ENCODE results near the gene SNX13.
A peak's percentile ranks its signal among the peaks of the same experiment; 100 is the strongest.

Gene SNX13

DNA sequence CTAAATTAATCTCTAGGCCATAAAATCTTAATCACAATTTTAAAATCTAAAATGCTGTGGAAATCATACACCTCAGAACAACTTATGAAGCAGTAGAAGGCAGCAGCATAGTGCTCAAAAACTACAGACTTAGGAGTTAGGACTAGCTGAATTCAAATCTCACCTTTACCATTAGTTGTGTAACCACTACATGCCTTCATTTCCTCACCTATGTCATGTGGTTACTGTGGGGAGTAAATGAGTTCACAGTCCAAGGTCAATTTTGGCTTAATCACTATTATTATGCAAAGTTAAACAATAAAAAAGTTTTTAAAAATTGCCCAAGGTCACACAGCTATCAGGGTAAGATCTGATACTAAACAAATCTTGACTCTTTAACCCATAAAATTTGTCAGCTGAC lies 37.0 kb downstream of the SNX13 start:
- TF ChIP-seq, protein P1, sequence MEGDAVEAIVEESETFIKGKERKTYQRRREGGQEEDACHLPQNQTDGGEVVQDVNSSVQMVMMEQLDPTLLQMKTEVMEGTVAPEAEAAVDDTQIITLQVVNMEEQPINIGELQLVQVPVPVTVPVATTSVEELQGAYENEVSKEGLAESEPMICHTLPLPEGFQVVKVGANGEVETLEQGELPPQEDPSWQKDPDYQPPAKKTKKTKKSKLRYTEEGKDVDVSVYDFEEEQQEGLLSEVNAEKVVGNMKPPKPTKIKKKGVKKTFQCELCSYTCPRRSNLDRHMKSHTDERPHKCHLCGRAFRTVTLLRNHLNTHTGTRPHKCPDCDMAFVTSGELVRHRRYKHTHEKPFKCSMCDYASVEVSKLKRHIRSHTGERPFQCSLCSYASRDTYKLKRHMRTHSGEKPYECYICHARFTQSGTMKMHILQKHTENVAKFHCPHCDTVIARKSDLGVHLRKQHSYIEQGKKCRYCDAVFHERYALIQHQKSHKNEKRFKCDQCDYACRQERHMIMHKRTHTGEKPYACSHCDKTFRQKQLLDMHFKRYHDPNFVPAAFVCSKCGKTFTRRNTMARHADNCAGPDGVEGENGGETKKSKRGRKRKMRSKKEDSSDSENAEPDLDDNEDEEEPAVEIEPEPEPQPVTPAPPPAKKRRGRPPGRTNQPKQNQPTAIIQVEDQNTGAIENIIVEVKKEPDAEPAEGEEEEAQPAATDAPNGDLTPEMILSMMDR (IDR thresholded peaks at IDR 0.05), result no peak
- Histone ChIP-seq H3K4me3 (ENCODE audit: low read depth in 1 of 2, low read length in 1 of 2) (no peak overlapping the region), H3K36me3 (peaks cover 4% of the 10 kb centered on the region), H3K27me3 (no peaks in the 10 kb centered on the region), H3K9me3 (no peaks in the 10 kb centered on the region), H3K27ac (no peak overlapping the region), H3K4me1 (ENCODE audit: control insufficient read depth in 1 of 2, insufficient read depth in 1 of 2, low read depth in 1 of 2, low read length in 1 of 2) (peaks cover 0 to 7% of the 10 kb centered on the region in 2 experiments)

GRCh38 chr7:17902599-17902998 lies 37.7 kb downstream of the SNX13 start:
- Histone ChIP-seq H3K4me1 (ENCODE audit: control insufficient read depth in 1 of 2, insufficient read depth in 1 of 2, low read depth in 1 of 2, low read length in 1 of 2) (peaks cover 0 to 7% of the 10 kb centered on the region in 2 experiments), H3K9me3 (no peaks in the 10 kb centered on the region), H3K27ac (no peak overlapping the region), H3K36me3 (peaks cover 4% of the 10 kb centered on the region), H3K4me3 (ENCODE audit: low read depth in 1 of 2, low read length in 1 of 2) (no peak overlapping the region), H3K27me3 (no peaks in the 10 kb centered on the region)
- TF ChIP-seq, protein P1 (IDR thresholded peaks at IDR 0.05), result no peak

DNA sequence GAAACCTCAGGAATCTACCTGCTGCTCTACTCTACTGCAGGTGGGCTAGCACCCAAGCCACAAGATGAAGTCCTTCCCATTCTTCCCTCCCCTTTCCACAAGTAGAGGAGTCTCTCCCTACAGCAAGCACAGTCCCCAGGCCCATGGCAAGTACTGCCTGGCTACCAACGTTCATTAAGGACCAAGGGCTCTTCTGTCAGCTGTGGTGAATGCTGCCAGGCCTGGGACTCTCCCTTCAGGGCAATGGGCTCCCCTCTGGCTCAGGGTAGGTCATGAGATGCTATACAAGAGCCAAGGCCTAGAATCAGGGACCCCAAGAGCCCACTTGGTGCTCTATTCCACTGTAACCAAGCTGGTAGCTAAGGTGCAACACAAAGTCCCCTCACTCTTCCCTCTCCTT lies 39.8 kb downstream of the SNX13 start:
- H3K27ac ChIP-seq, result no peak overlapping the region
- H3K9me3 ChIP-seq, result no peaks in the 10 kb centered on the region
- no peaks in the 10 kb centered on the region for H3K27me3 ChIP-seq
- peaks cover 4% of the 10 kb centered on the region for H3K36me3 ChIP-seq
- TF ChIP-seq, protein P1 (IDR thresholded peaks at IDR 0.05), result no peak
- H3K4me1 ChIP-seq (ENCODE audit: control insufficient read depth in 1 of 2, insufficient read depth in 1 of 2, low read depth in 1 of 2, low read length in 1 of 2), result peaks cover 4 to 12% of the 10 kb centered on the region in 2 experiments
- H3K4me3 ChIP-seq (ENCODE audit: low read depth in 1 of 2, low read length in 1 of 2), result no peak overlapping the region

DNA sequence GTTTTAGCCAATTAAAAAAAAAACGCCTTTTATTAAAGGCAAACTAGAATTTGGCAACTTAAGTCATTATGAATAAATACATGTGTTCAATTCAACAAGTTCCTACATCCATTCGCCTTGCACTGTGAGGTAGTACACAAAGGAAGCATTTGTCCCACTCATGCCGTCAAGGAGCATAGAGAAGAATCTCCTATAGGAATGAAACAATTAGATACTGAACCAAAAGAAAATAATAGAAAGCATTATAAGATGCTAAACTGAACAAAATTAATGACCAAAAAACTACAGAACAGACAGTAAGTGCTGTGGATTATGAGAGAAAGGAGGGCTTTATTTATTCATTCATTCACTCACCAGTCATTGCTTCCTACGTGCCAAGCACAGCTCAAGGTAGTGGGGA lies 42.2 kb downstream of the SNX13 start:
- H3K36me3 ChIP-seq, result peaks cover 4% of the 10 kb centered on the region
- no peak overlapping the region for H3K4me3 ChIP-seq (ENCODE audit: low read depth in 1 of 2, low read length in 1 of 2)
- no peaks in the 10 kb centered on the region for H3K27me3 ChIP-seq
- H3K9me3 ChIP-seq, result no peaks in the 10 kb centered on the region
- H3K4me1 ChIP-seq (ENCODE audit: control insufficient read depth in 1 of 2, insufficient read depth in 1 of 2, low read depth in 1 of 2, low read length in 1 of 2), result peaks cover 4 to 10% of the 10 kb centered on the region in 2 experiments
- TF ChIP-seq, protein P1 (IDR thresholded peaks at IDR 0.05), result no peak
- H3K27ac ChIP-seq, result no peak overlapping the region

DNA sequence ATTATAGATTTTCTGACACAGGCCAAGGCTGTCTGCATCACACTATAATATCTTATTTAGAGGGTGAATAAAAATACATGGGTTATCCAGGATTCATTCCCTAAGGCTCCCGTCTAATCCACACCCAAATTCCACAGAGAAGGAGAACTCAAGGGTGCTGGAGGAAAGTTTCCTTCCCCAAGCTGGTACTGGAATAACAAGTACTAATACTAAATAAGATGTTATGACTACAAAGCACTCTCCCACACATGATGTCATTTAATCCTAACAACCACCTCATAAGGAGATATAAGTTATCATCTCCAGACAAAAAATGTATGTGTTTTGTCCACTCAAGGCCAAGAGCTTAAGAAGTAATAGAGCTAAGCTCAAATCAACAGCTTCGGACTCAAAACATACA lies 53.0 kb downstream of the SNX13 start:
- no peak overlapping the region for H3K4me3 ChIP-seq (ENCODE audit: low read depth in 1 of 2, low read length in 1 of 2)
- H3K27ac ChIP-seq, result no peak overlapping the region
- no peaks in the 10 kb centered on the region for H3K27me3 ChIP-seq
- H3K9me3 ChIP-seq, result no peaks in the 10 kb centered on the region
- H3K4me1 ChIP-seq (ENCODE audit: control insufficient read depth in 1 of 2, insufficient read depth in 1 of 2, low read depth in 1 of 2, low read length in 1 of 2), result no peaks in the 10 kb centered on the region
- H3K36me3 ChIP-seq, result peaks cover 56% of the 10 kb centered on the region
- TF ChIP-seq, protein P1 (IDR thresholded peaks at IDR 0.05), result no peak

DNA sequence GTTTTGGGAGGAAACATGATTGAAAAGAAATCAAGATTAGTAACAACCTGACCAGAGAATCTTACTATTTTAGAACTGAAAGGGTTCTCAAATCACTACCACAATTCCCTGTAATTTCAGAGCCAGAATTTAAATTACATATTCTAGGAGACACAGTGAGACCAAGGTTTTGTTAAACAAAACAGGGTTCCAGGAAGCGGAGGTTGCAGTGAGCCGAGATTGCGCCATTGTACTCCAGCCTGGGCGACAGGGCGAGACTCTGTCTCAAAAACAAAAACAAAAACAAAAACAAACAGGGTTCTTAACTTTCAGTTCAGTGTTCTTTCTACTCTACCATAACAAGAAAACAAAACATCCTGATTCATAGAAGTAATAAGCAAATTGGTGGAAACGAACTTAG lies 57.6 kb downstream of the SNX13 start:
- H3K27ac ChIP-seq, result peak overlapping the region; percentile 1
- no peak overlapping the region for H3K4me3 ChIP-seq (ENCODE audit: low read depth in 1 of 2, low read length in 1 of 2)
- H3K9me3 ChIP-seq, result no peaks in the 10 kb centered on the region
- no peaks in the 10 kb centered on the region for H3K4me1 ChIP-seq (ENCODE audit: control insufficient read depth in 1 of 2, insufficient read depth in 1 of 2, low read depth in 1 of 2, low read length in 1 of 2)
- H3K36me3 ChIP-seq, result peaks cover 59% of the 10 kb centered on the region
- TF ChIP-seq, protein P1 (IDR thresholded peaks at IDR 0.05), result no peak
- H3K27me3 ChIP-seq, result no peaks in the 10 kb centered on the region

All from neutrophil (primary cell).